SK-N-SH (cell line): ENCODE results near the gene LPGAT1.

ENCODE experiments used
- CTCF ChIP-seq: fragments of 200-600 bp; sonication (generic); IDR thresholded peaks from 2 replicates; pipeline ENCODE4 v1.6.1; 2017; ENCODE audit warnings: antibody characterized with exemption, mild to moderate bottlenecking, moderate library complexity
- EP300 ChIP-seq, 2 experiments: IDR thresholded peaks; 2 replicates each; pipeline versions ENCODE4 v1.4.0 to v1.6.1; 2012; ENCODE audit warnings: borderline replicate concordance in 1 of 2, low read depth in 1 of 2, low read length in 1 of 2
- IRF3 ChIP-seq: fragments of 150-350 bp; IDR thresholded peaks from 2 replicates; pipeline ENCODE4 v1.6.1; 2016; ENCODE audit warnings: mild to moderate bottlenecking, low read depth, low read length
- MXI1 ChIP-seq: IDR thresholded peaks from 2 replicates; pipeline ENCODE4 v1.6.1; 2012; ENCODE audit warnings: mild to moderate bottlenecking, low read depth, low read length, improper control_type of control experiment
- NFIC ChIP-seq: IDR thresholded peaks from 2 replicates; pipeline ENCODE4 v1.4.0; 2012; ENCODE audit warnings: borderline replicate concordance

GRCh38 chr1:211705467-211706091, 125.0 kb downstream of the LPGAT1 start:
- TF ChIP-seq CTCF (no peak), IRF3 (no peak), EP300 (IDR thresholded peaks at IDR 0.05; ENCODE audit: borderline replicate concordance in 1 of 2, low read depth in 1 of 2, low read length in 1 of 2) (no peak), MXI1 (no peak), NFIC (no peak)
